RPMI7951 (cell line): ENCODE results near the gene SLC43A2. TPM values are rescaled to one million over a fixed set of nuclear protein-coding genes. Genes with fewer than 3 reads are reported as not detected.
"Not testable (repeated sequence)": the region's sequence is repeated elsewhere in the genome, so short reads cannot be mapped to it uniquely, and the experiment has no call there.

Source experiments
- DNase-seq: peaks from one replicate; pipeline ENCODE4 v3.0.0-alpha.2; 2012; ENCODE audit warnings: low read depth
- total RNA-seq: library from RNA; depleted of rRNA; stranded (reverse); fragments of >200 nt; shearing (Covaris generic); gene quantifications from 2 replicates; pipeline ENCODE4 v1.2.3, GENCODE V29; 2014; rRNA removed

SLC43A2 gene
- 2.2 and 2.5 TPM in 2 replicates for total RNA-seq

GRCh38 chr17:1627982-1628855 lies at the start of gene SLC43A2:
TSS of gene SLC43A2 (minus strand) at chr17:1628834. CDS start at chr17:1627874, 960 bp downstream.
- peak; percentile 65 for DNase-seq

DNA sequence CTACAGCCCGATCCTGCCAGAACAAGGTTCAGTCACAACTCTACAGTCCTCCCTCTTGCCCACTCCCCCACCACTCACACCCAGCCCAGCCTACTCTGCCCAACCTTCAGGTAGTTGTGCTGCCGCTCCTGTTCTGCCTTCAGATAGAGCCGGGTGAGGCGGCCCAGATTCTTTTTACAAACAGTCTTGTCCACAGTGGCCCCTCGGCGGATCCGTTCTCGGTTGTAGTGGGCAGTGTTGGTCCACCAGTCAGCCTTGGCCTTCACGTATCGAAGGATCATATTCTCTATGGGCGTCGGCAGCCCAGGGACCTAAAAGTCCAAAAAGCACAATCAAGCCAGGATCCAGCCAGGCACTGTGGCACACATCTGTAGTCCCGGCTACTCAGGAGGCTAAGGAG lies 47.8 kb upstream of the SLC43A2 start:
- no peak for DNase-seq

DNA sequence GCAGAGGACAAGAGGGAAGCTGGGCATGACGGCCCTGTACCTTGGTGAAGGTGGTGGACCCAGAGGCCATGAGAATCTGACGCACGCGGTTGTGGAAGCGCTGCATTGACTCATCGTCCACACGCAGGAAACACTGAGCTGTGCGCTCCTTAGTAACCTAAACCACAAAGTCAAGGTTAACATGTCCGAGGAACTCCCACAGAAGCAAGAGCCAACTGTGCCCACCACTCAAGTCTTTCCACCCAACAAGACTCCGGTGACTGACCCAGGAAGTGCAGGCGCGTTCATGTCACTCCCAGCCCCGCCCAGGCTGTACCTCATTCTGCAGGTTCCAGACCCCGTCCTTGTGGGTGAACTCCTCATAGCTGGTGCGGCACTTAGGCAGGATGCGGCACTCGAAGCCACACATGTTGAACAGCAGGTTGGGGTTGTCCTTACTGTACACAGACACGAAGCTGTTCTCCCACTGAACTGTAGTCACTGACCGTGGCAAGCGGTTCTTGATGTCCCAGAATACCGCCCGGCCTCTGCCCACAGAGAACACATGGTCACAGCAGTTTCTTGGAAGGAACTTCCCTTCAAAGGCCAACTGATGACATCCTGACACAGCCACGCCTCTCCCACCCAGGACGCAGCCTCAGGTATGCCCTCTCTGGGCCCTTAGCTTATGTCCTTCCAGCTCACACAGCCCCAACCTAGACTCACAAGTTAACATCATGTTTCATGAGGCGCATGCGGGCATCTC lies 44.6 kb upstream of the SLC43A2 start:
- DNase-seq, result no peak

DNA sequence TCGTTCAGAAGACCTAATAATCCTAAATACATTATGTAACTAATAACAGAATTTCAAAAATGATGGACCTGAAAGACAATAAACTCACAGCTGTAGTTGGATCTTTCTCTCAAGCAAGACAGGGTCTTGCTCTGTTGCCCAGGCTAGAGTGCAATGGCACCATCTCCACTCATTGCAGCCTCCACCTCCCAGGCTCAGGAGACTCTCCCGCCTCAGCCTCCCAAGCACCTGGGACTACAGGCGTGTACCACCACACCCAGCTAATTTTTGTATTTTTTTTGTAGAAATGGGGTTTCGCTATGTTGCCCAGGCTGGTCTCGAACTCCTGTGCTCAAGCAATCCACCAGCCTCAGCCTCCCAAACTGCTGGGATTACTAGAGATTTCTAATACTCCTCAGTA lies 35.3 kb upstream of the SLC43A2 start:
- DNase-seq, result not testable (repeated sequence)

DNA sequence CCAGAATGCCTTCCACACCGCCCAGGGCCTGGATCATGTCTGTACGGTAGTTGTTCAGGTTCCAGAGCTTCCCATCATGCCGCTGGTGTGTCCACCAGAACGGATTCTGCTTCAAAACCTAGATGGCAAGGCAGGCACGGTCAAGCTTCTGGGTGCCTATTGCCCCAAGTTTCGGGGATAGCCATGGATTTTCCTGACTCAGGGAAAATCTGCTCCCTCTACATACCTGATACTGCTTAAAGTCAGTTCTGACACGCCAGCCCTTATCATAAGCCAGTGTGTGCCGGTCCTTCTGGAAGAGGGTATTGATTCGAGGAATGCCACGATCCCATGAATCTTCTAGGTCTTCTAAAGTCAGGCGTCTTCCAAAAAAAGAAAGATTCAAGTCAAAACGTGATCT lies 32.4 kb upstream of the SLC43A2 start:
- no peak for DNase-seq

DNA sequence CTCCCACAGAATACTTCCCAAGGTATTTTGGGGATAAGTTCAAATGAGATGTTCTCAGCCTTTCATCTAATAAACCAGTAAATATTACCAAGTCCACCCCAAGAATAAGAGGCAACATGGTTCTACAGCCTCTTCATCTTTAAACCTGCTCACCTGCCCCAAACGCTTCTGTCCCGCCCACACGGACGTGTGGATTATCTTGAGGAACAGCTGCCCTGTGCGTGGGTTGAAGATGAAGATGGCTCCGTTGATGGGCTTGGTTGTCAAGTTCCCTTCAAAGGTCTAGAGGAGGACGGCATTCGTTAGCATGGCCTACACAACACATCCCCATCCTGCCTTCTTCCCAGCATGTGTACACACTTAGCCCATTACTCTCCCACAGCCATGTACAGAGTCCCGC lies 29.5 kb upstream of the SLC43A2 start:
- no peak for DNase-seq

- DNase-seq, result no peak
Observed at GRCh38 chr17:1653735-1654134, 25.1 kb upstream of the SLC43A2 start.

- not testable (repeated sequence) for DNase-seq
Observed at GRCh38 chr17:1652794-1653193, 24.2 kb upstream of the SLC43A2 start.

DNA sequence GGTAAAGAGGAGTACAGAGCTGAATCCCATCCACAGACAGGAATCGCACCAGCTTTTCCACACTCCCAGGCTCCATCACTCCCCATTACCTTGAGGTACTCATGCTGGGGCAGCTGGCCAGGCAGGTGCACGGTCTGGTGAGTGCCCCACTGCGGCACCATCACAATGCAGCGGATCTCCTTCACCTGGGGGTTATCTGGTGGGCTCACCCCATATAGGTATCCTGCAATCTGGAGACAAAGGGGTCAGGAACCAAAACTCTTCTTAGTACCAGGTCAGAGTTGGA lies 22.9 kb upstream of the SLC43A2 start:
- no peak for DNase-seq

DNA sequence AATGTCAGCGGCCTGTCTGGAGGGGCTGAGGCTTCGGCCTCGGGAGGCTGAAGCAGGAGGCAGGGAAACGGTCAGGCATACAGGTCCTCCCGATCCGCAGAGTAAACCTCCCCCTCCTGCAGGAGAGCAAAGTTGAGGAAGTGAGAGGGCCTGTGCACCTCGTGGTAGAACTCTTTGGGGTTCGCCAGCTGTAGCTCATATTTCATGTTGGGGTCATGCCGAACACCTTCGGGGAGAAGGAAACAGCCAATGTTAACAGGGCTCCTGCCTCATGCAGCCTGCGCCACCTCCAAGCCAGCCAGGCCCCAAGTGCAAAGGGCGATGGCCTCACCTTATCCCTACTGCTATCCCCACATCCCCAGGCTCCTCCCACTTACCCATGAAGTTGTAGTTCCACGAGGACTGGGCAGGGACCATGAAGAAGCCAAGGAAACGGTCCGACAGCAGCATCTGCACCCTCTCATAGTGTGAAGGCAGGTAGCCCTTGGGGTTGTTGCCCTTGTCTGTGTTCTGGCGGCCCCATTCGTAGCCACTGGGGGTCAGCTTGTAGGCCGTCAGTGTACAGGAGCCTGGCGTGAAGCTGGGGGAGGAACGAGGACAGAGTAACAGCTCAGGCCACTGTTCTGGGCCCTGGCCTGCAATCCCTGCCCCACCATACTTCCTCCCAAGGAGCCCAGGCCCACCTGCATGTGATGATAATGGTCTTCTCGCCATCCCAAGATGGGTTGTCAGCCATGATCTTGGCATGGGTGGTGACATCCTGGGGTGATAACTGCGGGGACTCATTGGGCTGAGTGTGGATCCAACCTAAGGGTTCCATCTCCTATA lies 22.3 kb upstream of the SLC43A2 start:
- DNase-seq, result no peak

DNA sequence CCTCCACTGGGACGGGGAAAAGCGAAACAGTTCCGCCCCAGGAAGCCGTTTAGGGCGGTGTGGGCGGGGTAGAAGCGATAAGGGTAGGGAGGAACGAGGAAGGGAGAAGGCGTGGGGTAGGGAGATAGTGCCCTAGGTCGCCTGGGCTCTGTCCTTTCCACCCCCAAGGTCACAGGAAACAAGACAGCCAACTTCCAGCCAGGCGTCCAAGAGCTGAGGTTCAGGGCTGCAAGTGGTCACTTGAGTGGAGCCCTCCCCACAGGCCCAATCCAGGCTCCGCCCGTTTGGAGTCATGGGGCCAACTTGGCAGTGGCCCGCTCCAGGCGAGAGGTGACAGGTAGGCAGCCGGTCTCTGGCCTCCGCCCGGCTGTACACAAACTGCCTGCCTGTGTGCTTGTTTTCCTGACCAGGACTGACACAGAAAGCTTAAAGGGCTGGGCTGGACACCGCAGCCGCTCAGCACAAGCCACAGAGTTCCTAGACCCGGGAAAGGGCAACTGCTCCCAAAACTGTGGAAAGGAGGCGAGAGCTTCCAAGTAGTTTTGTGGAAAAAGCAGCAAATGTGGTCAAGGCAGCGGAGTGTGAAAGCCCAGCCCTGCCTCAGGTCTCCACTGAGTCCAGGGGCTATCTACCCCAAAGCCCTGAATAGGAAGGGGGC lies 21.3 kb upstream of the SLC43A2 start, which contains the start of gene RILP:
Gene RILP (minus strand): TSS at position 23 of the 658 bp plus-strand sequence. CDS start 62 bp downstream, outside the sequence.
- DNase-seq, result peak; percentile 47

- peak; percentile 88 for DNase-seq
Observed at GRCh38 chr17:1648963-1649843, 20.6 kb upstream of the SLC43A2 start.

- peak; percentile 17 for DNase-seq
Observed at GRCh38 chr17:1648173-1648962, 19.7 kb upstream of the SLC43A2 start.

- DNase-seq, result no peak
Observed at GRCh38 chr17:1647802-1648171, 19.2 kb upstream of the SLC43A2 start.

- no peak for DNase-seq
Observed at GRCh38 chr17:1646199-1646875, 17.7 kb upstream of the SLC43A2 start.

DNA sequence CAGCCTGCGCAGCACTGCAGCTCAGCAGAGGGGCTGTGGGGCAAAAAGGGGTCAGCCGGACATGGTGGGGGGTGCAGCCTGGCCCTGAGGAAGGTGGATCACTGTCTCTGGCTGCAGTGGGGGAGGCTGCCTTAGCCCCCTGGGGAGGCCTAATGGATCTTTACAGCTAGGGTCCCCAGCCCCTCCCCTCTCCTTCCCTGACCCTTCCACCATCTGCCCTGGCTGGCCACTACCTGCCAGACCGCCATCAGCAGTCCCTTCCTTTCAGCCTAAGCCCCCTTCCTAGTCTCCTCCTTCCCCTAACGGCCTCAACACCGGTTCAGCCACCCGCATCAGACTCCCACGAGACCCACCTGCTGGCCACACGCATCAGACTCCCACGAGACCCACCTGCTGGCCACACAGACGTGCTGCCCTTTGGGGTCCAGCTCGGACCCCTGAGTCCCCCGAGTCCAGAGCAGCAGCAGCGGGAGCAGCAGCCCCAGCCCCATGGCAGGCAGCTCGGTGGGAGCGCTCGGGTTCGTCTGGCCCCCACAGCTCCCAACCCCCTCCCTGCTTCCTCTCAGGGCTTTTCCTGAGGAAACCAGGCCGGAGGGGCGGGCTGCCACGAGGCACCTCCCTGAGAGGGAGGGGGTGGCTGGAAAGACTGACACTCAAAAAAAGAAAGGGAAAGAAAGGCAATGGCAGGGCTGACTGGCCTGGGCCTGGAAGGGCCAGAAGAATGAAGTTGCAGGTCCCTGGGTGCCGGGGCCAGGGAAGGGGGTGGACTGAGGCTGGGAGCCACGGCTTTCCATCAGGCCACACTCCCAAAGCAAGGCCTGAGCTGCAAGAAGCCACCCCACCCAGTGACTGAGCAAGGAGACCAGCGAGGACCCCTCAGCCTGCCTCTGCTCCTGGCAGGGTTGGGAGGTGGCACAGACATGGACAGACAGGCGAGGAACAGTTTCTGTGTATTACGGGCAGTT lies 16.9 kb upstream of the SLC43A2 start, which contains the start of gene SCARF1:
Gene SCARF1 (minus strand): TSS at position 526 of the 965 bp plus-strand sequence. CDS start 35 bp downstream, at position 491.
- no peak for DNase-seq

- peak; percentile 41 for DNase-seq
Observed at GRCh38 chr17:1644493-1645206, 16.0 kb upstream of the SLC43A2 start.
